GM12873 (cell line): ENCODE measurements around the gene UGT2B15.

ENCODE experiments used
- TF ChIP-seq, protein P1 (sequence below): IDR thresholded peaks from 2 replicates; pipeline ENCODE4 v1.5.1; 2012; ENCODE audit warnings: low read depth, mild to moderate bottlenecking, moderate library complexity, low read length, control low read depth; ENCODE audit not compliant: insufficient read depth; ENCODE audit errors: missing control alignments

UGT2B15 gene

DNA sequence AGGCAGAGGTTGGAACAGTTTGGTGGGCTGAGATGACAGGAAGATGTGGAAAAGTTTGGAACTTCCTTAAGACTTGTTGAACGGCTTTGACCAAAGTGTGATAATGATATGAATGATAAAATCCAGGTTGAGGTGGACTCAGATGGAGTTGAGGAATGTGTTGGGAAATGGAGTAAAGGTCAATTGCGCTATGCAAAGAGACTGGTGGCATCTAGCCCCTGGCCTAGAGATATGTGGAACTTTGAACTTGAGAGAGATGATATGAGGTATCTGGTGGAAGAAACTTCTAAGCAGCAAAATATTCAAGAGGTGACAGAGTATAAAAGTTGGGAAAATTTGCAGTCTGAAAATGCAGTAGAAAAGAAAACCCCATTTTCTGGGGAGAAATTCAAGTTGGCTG is 73.0 kb downstream of the UGT2B15 start:
- TF ChIP-seq, protein P1, sequence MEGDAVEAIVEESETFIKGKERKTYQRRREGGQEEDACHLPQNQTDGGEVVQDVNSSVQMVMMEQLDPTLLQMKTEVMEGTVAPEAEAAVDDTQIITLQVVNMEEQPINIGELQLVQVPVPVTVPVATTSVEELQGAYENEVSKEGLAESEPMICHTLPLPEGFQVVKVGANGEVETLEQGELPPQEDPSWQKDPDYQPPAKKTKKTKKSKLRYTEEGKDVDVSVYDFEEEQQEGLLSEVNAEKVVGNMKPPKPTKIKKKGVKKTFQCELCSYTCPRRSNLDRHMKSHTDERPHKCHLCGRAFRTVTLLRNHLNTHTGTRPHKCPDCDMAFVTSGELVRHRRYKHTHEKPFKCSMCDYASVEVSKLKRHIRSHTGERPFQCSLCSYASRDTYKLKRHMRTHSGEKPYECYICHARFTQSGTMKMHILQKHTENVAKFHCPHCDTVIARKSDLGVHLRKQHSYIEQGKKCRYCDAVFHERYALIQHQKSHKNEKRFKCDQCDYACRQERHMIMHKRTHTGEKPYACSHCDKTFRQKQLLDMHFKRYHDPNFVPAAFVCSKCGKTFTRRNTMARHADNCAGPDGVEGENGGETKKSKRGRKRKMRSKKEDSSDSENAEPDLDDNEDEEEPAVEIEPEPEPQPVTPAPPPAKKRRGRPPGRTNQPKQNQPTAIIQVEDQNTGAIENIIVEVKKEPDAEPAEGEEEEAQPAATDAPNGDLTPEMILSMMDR: no peak
